Ishikawa (cell line): ENCODE measurements around the gene ADGRG3.

Experiments
- EGR1 ChIP-seq: IDR thresholded peaks from 2 replicates; pipeline ENCODE4 v1.6.1; 2012
- EP300 ChIP-seq: IDR thresholded peaks from 2 replicates; pipeline ENCODE4 v1.6.1; 2012; ENCODE audit warnings: borderline replicate concordance
- FOXM1 ChIP-seq: IDR thresholded peaks from 2 replicates; pipeline ENCODE4 v1.6.1; 2012; ENCODE audit warnings: low read depth, borderline replicate concordance
- MAX ChIP-seq: IDR thresholded peaks from 2 replicates; pipeline ENCODE4 v1.6.1; 2012
- NFIC ChIP-seq: IDR thresholded peaks from 2 replicates; pipeline ENCODE4 v1.6.1; 2012
- RAD21 ChIP-seq: IDR thresholded peaks from 2 replicates; pipeline ENCODE4 v1.6.1; 2012; ENCODE audit warnings: low read depth
- REST ChIP-seq: IDR thresholded peaks from 2 replicates; pipeline ENCODE4 v1.6.1; 2012; ENCODE audit warnings: low read depth, mild to moderate bottlenecking
- TAF1 ChIP-seq: IDR thresholded peaks from 2 replicates; pipeline ENCODE4 v1.6.1; 2012; ENCODE audit warnings: low read depth, mild to moderate bottlenecking
- TEAD4 ChIP-seq: IDR thresholded peaks from 2 replicates; pipeline ENCODE4 v1.6.1; 2012
- YY1 ChIP-seq: IDR thresholded peaks from 2 replicates; pipeline ENCODE4 v1.6.1; 2012; ENCODE audit warnings: low read depth
- ZBTB7A ChIP-seq: IDR thresholded peaks from 2 replicates; pipeline ENCODE4 v1.6.1; 2012; ENCODE audit warnings: low read depth

GRCh38 chr16:57727610-57728009 is 59.5 kb downstream of the ADGRG3 start:
- TF ChIP-seq REST (no peak), YY1 (no peak), MAX (no peak), ZBTB7A (no peak), EP300 (no peak), RAD21 (no peak), TAF1 (no peak), FOXM1 (no peak), EGR1 (no peak), TEAD4 (no peak), NFIC (no peak)
